Stimulated activated naive CD8-positive, alpha-beta T cell treated with anti-CD3 and anti-CD28 coated beads, Interleukin-15, Interleukin-2, amounts not matched to agents 100 ng/mL and 50 ng/mL, for 24 hours (primary cell): Measurements from ENCODE around the gene ANO9.
A peak's percentile ranks its signal among the peaks of the same experiment; 100 is the strongest.

ENCODE experiments used
- H3K27ac Mint-ChIP-seq: one replicate; pipeline ENCODE4 v1.8.0; 2021; ENCODE audit warnings: mild to moderate bottlenecking, mixed read lengths
- H3K27me3 Mint-ChIP-seq: one replicate; pipeline ENCODE4 v1.8.0; 2021; ENCODE audit warnings: mixed read lengths
- H3K36me3 Mint-ChIP-seq: one replicate; pipeline ENCODE4 v1.8.0; 2021; ENCODE audit warnings: low read depth, mixed read lengths
- H3K4me1 Mint-ChIP-seq: one replicate; pipeline ENCODE4 v1.8.0; 2021; ENCODE audit warnings: low read depth, mixed read lengths
- H3K4me3 Mint-ChIP-seq: one replicate; pipeline ENCODE4 v1.8.0; 2021; ENCODE audit warnings: mild to moderate bottlenecking, mixed read lengths
- H3K9me3 Mint-ChIP-seq: one replicate; pipeline ENCODE4 v1.8.0; 2021; ENCODE audit warnings: mixed read lengths

The ANO9 gene

GRCh38 chr11:461626-462025, 19.8 kb upstream of the ANO9 start:
- H3K9me3 Mint-ChIP-seq = no peaks in the 10 kb centered on the region
- H3K27me3 Mint-ChIP-seq = no peaks in the 10 kb centered on the region
- no peak overlapping the region for H3K27ac Mint-ChIP-seq
- H3K4me3 Mint-ChIP-seq = no peak overlapping the region
- H3K4me1 Mint-ChIP-seq = peaks cover 14% of the 10 kb centered on the region
- peaks cover 23% of the 10 kb centered on the region for H3K36me3 Mint-ChIP-seq

DNA sequence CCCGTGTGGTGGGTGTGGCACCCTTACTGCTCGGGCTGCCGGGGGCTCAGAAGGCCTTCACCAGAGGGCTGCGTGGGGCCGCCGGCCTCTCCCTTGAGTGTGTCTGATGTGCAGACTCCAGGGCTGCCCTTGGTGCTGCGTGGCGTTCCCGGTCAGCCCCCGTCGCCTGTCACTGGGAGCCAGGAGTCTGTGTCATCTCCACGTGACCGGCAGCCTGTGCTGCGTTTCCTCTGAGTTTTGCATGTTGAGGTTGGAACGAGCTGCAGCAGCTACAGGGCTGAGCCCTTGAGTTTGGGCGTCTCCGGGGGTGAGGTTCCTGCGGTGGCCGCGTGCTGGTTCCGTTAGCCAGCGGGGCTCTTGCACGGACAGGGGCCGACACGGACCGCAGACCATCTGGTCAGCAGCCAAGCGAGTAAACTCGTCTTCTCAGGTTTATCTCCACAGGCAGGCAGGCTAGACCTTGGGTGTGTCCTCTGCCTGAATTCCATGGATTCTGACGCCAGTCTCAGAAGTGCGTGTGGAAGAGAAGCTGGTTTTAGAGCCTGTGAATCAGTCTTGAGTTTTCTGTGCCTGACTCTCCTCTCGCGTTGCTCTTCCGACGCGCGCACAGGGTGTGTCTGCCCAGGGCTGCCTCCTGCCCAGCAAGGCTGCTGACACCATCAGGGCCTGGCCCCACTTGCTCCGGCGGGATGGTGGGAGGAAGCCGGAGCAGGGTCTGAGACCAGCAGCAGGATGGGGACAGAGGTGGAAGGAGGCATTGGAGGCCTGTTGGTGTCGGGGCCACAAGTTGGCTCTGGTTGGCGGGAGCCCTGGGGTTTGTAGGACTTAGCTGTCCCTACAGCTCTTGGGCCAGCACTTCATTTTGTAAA, 18.8 kb upstream of the ANO9 start:
- Mint-ChIP-seq H3K27ac (no peak overlapping the region), H3K36me3 (peaks cover 15% of the 10 kb centered on the region), H3K27me3 (no peaks in the 10 kb centered on the region), H3K9me3 (no peaks in the 10 kb centered on the region), H3K4me3 (no peak overlapping the region), H3K4me1 (peaks cover 24% of the 10 kb centered on the region)

- Mint-ChIP-seq H3K9me3 (no peaks in the 10 kb centered on the region), H3K4me1 (peaks cover 25% of the 10 kb centered on the region), H3K27ac (no peak overlapping the region), H3K27me3 (no peaks in the 10 kb centered on the region), H3K36me3 (peaks cover 15% of the 10 kb centered on the region), H3K4me3 (no peak overlapping the region)
Measured at GRCh38 chr11:459511-460220, 17.9 kb upstream of the ANO9 start.

GRCh38 chr11:457111-457760, 15.4 kb upstream of the ANO9 start:
- peak overlapping the region; percentile 47 for H3K4me3 Mint-ChIP-seq

DNA sequence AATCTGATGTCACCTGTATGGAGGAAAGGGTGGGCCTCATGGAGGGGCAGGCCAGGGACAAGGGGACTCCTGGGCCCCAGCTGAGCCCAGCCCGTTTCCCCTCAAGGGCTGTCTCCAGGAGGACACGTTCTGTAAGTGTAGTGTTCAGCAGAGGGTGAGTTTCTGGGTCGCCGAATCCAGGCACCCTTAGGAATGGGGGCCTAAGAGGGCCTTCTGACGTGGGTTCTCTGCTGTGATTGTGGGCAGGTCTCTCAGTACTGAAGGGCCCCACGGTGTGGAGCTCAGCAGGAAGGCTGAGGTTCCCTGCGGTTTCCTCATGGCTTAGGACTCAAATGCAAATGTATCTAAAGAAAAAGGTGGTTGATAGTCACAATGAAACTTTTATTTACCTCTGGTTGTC, 14.7 kb upstream of the ANO9 start:
- H3K36me3 Mint-ChIP-seq = peaks cover 27% of the 10 kb centered on the region
- peak overlapping the region; percentile 50 for H3K27ac Mint-ChIP-seq
- H3K9me3 Mint-ChIP-seq = no peaks in the 10 kb centered on the region
- peak overlapping the region; percentile 47 for H3K4me3 Mint-ChIP-seq
- peaks cover 31% of the 10 kb centered on the region for H3K4me1 Mint-ChIP-seq
- no peaks in the 10 kb centered on the region for H3K27me3 Mint-ChIP-seq

More at GRCh38 chr11:457111-457760, 15.4 kb upstream of the ANO9 start:
- Mint-ChIP-seq H3K36me3 (peaks cover 27% of the 10 kb centered on the region), H3K4me1 (peaks cover 29% of the 10 kb centered on the region), H3K27me3 (no peaks in the 10 kb centered on the region), H3K27ac (peak overlapping the region; percentile 50), H3K9me3 (no peaks in the 10 kb centered on the region)

GRCh38 chr11:455566-456147, 13.8 kb upstream of the ANO9 start:
- H3K27me3 Mint-ChIP-seq = no peaks in the 10 kb centered on the region
- H3K36me3 Mint-ChIP-seq = peaks cover 32% of the 10 kb centered on the region
- H3K9me3 Mint-ChIP-seq = no peaks in the 10 kb centered on the region
- no peak overlapping the region for H3K27ac Mint-ChIP-seq
- H3K4me3 Mint-ChIP-seq = no peak overlapping the region
- peaks cover 39% of the 10 kb centered on the region for H3K4me1 Mint-ChIP-seq

- H3K4me1 Mint-ChIP-seq = peaks cover 40% of the 10 kb centered on the region
- no peak overlapping the region for H3K4me3 Mint-ChIP-seq
- no peaks in the 10 kb centered on the region for H3K9me3 Mint-ChIP-seq
- peaks cover 27% of the 10 kb centered on the region for H3K36me3 Mint-ChIP-seq
- H3K27ac Mint-ChIP-seq = no peak overlapping the region
- H3K27me3 Mint-ChIP-seq = no peaks in the 10 kb centered on the region
Measured at GRCh38 chr11:454801-455565, 13.2 kb upstream of the ANO9 start.

GRCh38 chr11:454043-454442, 12.2 kb upstream of the ANO9 start:
- H3K9me3 Mint-ChIP-seq = no peaks in the 10 kb centered on the region
- peaks cover 27% of the 10 kb centered on the region for H3K36me3 Mint-ChIP-seq
- no peaks in the 10 kb centered on the region for H3K27me3 Mint-ChIP-seq
- H3K4me1 Mint-ChIP-seq = peaks cover 48% of the 10 kb centered on the region
- no peak overlapping the region for H3K4me3 Mint-ChIP-seq
- H3K27ac Mint-ChIP-seq = no peak overlapping the region

DNA sequence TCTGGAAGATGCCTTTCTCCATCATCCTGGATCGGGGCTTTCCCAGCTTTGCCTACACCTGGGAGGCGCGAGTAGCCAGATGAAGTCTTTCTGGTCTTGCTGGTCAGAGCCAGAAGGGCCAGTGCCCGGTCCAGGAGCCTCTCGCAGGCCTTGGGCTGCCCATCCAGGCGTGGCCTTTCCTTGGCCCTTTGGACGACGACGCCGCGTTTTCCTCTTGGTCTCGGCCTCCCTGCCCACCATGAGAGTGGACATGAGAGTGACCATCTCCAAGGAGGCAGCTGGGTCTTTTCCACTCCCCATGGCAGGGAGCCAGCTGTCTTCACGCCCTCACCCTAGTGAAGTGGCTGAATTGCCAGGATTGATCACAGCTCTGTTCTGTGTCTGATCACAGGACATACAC, 11.8 kb upstream of the ANO9 start:
- Mint-ChIP-seq H3K27ac (no peak overlapping the region), H3K4me3 (no peak overlapping the region), H3K36me3 (peaks cover 27% of the 10 kb centered on the region), H3K9me3 (no peaks in the 10 kb centered on the region), H3K27me3 (no peaks in the 10 kb centered on the region), H3K4me1 (peaks cover 53% of the 10 kb centered on the region)

DNA sequence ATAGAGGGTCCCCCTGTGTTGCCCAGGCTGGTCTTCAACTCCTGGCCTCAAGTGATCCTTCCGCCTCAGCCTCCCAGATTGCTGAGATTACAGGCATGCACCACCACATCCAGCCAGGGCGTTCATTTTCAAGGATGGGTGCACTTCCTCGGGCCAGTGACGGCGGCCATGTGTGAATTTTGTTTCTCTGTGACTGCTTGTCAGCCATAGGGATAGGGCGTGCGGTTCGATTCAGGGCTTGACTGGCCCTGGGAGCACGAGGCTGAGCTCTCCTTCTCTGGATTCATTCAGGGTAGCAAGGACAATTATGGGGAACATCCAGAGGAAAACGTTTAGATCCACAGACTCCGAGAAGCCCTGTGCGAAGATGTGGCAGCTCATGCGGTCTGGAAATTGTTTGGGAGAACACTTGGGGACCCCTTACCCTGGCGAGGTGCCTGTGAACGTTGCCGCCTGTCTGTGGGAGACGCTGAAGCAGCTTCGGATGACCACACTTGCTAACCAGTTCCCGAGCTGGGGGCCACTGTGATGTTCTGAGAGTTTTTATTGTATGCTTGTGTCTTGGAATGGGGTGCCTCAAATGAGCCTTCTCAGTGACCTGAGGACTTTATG, 11.2 kb upstream of the ANO9 start:
- H3K36me3 Mint-ChIP-seq = peaks cover 27% of the 10 kb centered on the region
- H3K27ac Mint-ChIP-seq = no peak overlapping the region
- peaks cover 56% of the 10 kb centered on the region for H3K4me1 Mint-ChIP-seq
- no peak overlapping the region for H3K4me3 Mint-ChIP-seq
- H3K27me3 Mint-ChIP-seq = no peaks in the 10 kb centered on the region
- H3K9me3 Mint-ChIP-seq = no peaks in the 10 kb centered on the region

- Mint-ChIP-seq H3K27ac (no peak overlapping the region), H3K9me3 (no peaks in the 10 kb centered on the region), H3K27me3 (no peaks in the 10 kb centered on the region), H3K36me3 (peaks cover 24% of the 10 kb centered on the region), H3K4me1 (peaks cover 49% of the 10 kb centered on the region), H3K4me3 (no peak overlapping the region)
Measured at GRCh38 chr11:452203-452744, 10.5 kb upstream of the ANO9 start.

DNA sequence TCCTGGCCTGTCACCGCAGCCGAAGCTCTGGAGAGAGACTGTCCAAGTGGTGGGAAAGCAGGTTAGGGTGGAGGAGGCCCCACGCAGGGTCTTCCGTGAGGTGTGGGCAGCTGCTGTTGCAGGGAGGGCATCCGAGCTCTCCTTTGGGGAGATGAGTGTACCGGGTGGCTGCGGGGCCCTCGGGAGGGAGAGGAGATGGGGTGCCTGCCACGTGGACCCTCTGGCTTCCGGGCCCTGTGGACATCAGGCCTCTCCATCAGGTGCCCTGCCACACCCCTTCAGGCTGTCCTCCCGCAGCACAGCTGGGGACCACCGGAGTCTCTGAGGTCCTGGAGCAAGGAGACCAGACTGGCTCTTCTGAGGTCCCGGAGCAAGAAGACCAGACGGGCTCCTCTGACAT, 9.9 kb upstream of the ANO9 start:
- peaks cover 44% of the 10 kb centered on the region for H3K4me1 Mint-ChIP-seq
- peak overlapping the region; percentile 94 for H3K27ac Mint-ChIP-seq
- peak overlapping the region; percentile 98 for H3K4me3 Mint-ChIP-seq
- peaks cover 19% of the 10 kb centered on the region for H3K36me3 Mint-ChIP-seq
- no peaks in the 10 kb centered on the region for H3K9me3 Mint-ChIP-seq
- no peaks in the 10 kb centered on the region for H3K27me3 Mint-ChIP-seq

DNA sequence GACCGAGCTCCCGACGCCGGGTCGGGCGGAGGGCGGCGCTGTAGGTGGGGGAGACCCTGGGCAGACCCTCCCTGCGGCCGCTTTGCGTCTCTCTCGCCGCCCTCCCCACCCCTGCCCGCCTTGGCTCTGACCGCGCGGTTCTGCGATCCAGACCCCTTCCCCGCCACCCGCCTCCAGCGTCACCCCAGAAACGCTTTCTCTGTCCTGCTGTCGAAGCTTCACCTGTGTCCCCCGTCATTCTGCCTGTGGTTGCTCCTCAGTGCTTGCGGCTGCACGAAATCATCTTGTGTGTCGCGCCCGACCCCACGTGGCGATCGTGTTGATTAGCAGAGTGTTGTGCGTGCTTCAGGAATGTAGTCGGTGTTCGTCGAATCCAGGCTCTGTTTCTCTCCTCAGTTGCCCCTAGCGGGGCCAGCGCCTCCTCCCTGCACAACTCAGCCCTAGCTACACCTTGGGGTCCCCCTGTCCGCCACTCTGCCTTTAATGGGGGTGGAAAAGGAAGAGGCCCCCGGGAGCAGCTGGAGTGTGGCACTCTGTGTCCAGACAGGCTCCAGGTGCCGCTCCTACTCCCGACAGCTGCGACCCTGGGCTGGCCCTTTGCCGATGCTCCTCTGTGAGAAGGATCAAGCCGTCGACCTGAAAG, 9.1 kb upstream of the ANO9 start:
- no peaks in the 10 kb centered on the region for H3K9me3 Mint-ChIP-seq
- H3K36me3 Mint-ChIP-seq = peaks cover 18% of the 10 kb centered on the region
- peak overlapping the region; percentile 98 for H3K4me3 Mint-ChIP-seq
- H3K27me3 Mint-ChIP-seq = no peaks in the 10 kb centered on the region
- H3K27ac Mint-ChIP-seq = peak overlapping the region; percentile 94
- H3K4me1 Mint-ChIP-seq = peaks cover 36% of the 10 kb centered on the region
